HG03378 (cell line): ENCODE measurements around the gene ABI1.
"Not testable (repeated sequence)": the region's sequence is repeated elsewhere in the genome, so short reads cannot be mapped to it uniquely, and the experiment has no call there.

Source experiments
- ATAC-seq: cut with Tn5 transposase; IDR thresholded peaks from one replicate; pipeline ENCODE4 v1.9.1; 2021; ENCODE audit warnings: mild to moderate bottlenecking, moderate library complexity; ENCODE audit not compliant: unreplicated experiment

The ABI1 gene

GRCh38 chr10:26805567-26806245 is 55.1 kb downstream of the ABI1 start:
- no peak for ATAC-seq

DNA sequence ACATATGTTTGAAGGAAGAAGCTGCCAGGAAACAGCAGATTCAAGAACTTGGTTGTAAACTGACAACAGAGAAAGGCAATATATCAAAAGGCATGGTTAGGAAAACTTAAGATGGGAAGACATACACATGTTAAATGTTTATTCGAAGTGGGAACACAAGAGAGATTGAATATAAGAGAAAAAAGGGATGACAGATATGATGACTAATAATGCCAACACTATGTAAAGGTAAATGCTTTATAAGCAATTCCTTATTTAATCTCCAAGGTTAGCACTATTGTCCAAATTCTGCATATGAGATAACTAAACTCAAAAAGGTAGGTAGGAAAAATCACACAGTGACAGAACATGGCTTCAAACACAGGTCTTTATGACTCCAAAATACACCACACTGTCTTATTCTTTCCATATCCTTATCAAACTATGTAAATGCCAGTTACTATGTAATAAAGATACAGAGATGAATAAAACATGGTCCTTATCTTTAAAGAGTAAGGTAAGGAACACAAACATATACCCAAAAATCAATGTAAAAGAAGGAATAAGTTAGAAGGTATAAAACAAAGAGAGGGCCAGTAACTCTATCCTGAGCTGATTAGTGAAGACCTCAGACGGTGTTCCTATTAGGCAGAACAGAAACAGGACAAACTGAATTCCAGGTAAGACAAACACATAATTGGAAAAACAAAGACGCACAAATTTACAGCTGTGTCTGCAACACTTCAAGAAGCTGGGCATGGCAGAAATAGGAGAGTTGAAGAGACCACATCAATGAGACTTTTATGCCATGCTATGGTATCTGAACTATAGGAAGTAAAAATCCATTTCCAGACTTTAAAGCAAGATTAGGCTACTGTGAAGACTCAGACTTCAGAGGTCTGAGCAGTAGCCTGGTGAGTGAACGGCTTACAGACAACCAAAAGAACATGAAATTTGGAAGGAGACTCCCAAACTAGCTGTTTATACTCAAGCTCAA is 56.1 kb downstream of the ABI1 start:
- ATAC-seq: no peak

DNA sequence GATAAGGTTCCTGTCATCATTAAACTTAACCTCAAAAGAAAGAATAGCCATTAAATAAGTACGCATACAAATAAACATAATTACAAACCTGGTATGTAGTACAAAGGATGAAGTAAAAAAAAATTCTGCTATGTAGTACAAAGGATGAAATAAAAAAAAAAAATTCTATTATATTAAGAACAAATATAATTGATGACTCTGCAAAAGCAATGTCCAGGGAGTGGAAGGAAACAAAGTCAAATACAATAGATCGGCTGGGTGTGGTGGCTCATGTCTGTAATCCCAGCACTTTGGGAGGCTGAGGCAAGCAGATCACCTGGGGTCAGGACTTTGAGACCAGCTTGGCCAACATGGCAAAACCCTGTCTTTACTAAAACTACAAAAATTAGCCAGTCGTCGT is 56.9 kb downstream of the ABI1 start:
- no peak for ATAC-seq

GRCh38 chr10:26802527-26802926 is 58.2 kb downstream of the ABI1 start:
- ATAC-seq: no peak

GRCh38 chr10:26801831-26802230 is 58.9 kb downstream of the ABI1 start:
- no peak for ATAC-seq

DNA sequence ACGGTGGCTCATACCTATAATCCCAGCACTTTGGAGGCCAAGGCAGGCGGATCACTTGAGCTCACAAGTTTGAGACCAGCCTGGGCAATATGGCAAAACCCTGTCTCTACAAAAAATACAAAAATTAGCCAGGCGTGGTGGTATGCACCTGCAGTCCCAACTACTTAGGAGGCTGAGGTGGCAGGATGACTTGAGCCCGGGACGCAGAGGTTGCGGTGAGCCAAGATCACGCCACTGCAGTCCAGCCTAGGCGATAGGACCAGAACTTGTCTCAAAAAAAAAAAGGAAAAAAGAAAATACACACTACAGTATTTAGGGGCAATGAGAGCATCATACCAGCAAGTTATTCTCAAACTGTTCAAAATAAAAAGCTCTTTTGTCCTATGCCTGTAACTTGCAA is 59.5 kb downstream of the ABI1 start:
- ATAC-seq: no peak

DNA sequence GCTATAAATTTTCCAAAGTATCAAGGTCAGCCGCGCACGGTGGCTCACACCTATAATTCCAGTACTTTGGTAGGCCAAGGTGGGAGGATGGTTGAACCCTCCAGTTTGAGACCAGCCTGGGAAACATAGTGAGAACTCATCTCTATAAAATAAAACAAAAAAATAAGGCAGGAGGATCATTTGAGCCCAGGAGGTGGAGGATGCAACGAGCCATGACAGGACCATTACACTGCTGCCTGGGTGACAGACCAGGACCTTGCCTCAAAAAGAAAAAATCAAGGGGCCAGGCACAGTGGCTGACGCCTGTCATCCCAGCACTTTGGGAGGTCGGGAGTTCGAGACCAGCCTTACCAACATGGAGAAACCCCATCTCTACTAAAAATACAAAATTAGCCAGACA is 60.3 kb downstream of the ABI1 start:
- ATAC-seq: no peak

- no peak for ATAC-seq
Measured at GRCh38 chr10:26799342-26799741, 61.4 kb downstream of the ABI1 start.

GRCh38 chr10:26798298-26798697 is 62.5 kb downstream of the ABI1 start:
- ATAC-seq: no peak

DNA sequence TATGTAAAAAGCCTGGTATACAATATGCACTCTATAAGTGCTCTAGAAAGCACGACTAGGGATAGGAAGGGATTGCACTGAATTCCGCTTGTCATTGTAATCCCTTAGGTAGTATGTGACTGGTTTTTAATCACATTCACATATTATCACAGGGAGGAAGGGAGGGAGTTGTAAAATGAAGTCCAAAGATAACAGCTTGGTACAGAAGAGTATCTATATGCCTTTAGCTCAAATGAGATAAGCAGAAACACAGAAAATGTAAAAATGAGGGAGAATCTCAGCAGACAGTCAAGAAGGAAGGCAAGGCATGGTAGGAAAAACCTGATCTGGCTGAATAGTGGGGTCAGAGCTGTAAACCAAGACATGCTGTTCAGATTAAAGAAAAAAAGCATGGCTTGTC is 63.4 kb downstream of the ABI1 start:
- ATAC-seq: no peak

GRCh38 chr10:26792758-26793495 is 67.8 kb downstream of the ABI1 start:
- ATAC-seq: no peak

DNA sequence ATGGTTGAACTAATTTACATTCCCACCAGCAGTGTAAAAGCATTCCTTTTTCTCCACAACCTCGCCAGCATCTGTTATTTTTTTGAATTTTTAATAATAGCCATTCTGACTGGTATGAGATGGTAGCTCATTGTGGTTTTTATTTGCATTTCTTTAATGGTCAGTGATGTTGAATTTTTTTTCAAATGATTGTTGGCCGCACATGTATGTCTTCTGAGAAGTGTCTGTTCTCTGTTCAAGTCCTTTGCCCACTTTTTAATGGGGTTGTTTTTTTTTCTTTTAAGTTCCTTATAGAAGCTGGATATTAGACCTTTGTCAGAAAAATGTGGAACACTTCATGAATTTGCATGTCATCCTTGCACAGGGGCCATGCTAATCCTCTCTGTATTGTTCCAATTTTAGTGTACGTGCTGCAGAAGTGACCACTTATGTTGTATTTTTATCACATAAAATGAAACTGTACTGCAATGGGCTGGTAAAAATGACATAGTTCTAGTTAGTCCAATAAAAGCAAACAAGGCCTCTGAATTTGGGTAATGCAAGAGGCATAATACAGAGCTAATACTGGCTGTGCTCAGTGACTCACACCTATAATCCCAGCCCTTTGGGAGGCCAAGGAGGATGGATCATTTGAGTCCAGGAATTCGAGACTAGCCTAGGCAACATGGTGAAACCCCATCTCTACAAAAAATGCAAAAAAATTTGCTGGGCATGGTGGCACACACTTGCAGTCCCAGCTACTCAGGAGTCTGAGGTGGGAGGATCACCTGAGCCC is 70.3 kb downstream of the ABI1 start:
- no peak for ATAC-seq

GRCh38 chr10:26789779-26790178 is 71.0 kb downstream of the ABI1 start:
- not testable (repeated sequence) for ATAC-seq

DNA sequence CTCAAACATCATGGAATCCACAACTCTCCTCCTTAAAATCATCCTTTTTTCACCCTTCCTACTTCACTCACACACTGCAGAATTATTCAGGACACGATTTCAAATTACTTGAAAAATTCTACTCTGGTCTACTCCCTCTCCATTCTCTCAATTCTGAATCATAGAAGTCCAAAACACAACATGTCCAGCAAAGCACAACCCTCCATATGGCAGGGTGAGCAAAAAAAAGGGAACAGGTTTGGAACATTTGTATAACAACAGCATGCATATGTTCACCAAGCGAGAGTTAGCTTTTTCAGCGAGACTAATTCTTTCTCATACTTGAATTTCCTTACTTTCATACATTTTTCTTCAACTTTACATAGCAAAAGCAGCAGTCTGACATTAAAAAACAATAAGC is 73.4 kb downstream of the ABI1 start:
- ATAC-seq: no peak

DNA sequence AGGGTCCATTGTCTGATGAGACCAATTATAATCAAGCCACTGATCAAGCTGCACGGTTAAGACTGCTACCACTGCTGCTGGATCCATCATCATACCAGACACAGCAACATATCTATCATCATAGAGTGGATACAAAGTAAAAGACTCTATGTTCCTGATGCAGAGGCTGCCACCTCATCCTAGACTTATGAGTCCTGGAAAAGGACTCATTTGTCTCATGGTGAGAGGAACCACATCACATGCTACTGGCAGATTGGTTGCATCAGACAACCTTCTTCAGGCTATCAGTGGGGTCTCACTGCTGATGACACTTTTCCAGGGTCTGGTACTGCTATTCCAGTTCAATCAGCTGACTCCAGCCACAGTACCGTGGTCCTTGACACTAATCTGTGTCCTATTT is 79.0 kb downstream of the ABI1 start:
- ATAC-seq: no peak

GRCh38 chr10:26780793-26781601 is 79.8 kb downstream of the ABI1 start:
- ATAC-seq: peak; percentile 63

- ATAC-seq: no peak
Measured at GRCh38 chr10:26780106-26780792, 80.5 kb downstream of the ABI1 start.

DNA sequence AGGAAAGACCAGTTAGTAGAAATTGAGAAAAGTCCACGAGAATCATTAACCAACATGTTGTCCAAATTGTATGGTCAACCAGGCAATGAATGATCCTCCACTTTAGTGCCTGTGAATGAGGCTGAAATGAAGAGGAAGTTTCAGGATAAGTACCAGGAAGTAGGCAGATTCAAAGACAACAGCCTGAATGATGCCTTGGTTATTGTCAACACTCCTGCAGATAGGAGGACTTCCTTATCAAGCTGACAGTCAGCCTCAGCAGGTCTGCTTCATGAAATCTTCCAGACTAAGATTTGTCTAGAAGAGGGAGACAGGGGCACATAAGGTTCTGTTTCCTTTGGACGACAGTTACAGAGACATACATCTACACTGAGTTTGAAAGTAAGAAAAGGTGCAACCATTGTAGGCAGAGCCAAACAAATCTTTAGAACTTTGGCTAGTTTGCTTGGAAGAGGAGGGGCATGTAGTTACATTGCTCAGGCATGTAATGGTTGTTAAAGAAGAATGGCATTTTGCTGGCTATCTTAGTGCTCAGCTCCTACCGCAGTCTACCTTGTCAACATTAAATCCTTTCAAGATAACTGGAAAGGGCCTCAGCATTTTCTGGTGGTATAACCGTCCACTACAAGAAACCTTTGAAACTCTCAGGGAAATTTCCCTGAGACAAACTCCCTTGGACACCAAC is 81.4 kb downstream of the ABI1 start:
- ATAC-seq: no peak

DNA sequence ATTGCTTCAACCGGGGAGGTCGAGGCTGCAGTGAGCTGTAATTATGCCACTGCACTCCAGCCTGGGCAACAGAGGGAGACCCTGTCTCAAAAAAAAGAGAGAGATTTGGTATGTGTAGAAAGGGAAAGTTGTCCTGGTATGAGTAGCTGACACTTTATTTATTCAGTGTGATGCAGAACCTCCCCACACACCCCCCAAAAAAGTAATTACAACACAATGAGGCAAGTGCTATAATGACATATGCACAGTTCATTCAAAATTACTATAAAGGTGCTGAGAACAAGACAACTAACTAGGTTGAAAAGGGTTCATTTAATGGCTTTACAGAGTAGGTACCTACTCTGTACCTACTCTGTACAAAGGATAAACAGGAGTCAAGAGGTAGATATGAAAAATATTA is 83.1 kb downstream of the ABI1 start:
- no peak for ATAC-seq
